HG02642 (cell line): ENCODE data around the gene SSX2IP.
"Not testable (repeated sequence)": the region's sequence is repeated elsewhere in the genome, so short reads cannot be mapped to it uniquely, and the experiment has no call there.

ENCODE experiments used
- ATAC-seq: cut with Tn5 transposase; IDR thresholded peaks from one replicate; pipeline ENCODE4 v1.9.1; 2021; ENCODE audit warnings: mild to moderate bottlenecking; ENCODE audit not compliant: unreplicated experiment, poor library complexity

The SSX2IP gene

DNA sequence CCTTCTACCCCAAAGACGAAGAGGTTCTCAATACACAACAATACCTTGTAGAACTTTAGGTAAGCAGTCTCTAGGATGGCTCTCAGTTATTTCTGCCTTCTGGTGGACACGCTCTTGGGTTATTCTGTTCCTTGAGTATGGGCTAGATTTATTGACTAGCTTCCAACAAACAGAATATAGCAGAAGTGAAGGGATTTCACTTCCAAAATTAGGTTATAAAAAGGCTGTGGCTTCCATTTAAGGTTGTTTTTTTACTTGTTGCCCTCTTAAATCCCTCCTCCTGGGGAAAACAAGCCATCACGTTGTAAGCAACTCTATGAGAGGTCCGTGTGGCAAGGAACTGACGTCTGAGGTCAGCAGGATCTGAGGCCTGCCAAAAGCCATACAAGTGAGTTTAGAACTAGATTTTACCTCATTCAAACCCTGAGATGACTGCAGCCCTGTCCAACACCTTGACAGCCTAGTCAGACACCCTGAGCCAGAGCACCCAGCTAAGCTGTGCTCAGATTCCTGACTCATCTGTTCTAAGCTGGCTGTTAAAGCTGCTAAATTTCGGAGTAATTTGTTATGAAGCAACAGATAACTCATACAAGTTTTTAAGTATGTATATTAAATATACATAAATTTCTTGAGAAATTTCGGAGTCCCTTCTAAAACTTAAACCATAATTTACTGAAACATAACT is 12.7 kb downstream of the SSX2IP start:
- no peak for ATAC-seq

DNA sequence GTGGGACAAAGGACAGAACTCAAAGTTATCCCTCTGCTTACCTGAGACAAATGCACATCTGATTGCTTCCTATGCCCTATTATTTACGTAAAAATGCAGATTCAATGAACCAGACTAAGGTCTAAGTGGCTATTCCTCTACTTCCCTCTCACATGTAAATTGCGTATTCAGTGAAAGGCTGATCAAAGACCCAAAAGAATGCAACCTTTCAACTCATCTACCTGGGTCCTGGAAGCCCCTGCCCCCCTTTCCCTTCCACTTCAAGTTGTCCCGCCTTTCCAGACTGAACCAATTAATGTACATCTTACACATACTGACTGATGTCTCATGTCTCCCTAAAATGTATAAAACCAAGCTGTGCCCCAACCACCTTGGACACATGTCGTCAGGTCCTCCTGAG is 14.6 kb downstream of the SSX2IP start:
- no peak for ATAC-seq

DNA sequence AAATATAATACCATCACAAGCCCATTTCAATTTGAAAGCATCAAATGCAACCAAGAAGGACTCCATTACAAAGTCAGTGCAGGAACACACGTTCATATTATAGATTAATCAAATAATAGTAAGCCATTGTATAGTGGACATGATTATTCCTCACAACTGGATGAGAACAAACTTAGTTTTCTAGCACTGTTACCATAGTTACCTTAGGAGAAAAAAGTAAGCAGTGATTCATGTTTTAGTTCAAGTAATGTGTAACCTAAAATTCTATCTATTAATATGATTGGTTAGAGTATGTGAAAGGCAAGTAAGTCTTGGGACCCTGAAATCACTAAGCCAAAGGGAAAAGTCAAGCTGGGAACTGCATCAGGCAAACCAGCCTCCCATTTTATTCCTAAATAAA is 15.2 kb downstream of the SSX2IP start:
- no peak for ATAC-seq

DNA sequence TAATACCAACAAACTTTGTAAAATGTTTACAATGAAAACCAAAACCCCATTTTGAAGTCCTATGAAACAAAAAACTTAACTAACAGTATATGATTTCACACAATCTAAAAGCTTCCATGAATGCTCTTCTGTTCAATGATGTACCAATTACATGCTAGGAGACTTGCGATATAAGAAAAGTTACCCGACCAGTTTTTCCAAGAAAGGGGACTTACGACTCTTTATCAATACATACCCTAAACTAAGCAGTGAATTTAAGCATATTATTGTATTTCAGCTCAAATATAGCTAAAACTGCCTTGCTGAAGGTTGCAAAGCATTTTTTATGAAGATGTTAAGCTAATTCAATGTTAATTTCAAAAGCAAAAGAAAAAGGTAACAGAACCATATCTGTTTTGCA is 15.6 kb downstream of the SSX2IP start:
- no peak for ATAC-seq

DNA sequence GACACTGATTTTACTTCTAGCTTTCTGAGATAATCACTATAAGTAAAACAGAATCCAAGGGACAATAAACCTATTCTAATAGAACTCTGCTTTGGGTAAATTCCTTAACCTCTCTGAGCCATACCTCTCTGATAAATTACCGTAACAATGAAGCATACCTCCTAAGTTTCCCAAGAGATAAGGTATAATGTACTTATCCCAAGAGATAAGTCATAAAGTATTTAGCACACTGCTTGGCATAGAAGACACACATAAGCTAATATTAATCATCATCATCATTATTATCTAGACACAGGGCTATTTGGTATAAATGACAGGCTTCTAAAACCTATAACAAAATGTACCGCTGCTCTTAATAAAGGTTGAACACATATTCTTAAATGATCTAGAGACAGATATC is 16.2 kb downstream of the SSX2IP start:
- ATAC-seq: no peak

DNA sequence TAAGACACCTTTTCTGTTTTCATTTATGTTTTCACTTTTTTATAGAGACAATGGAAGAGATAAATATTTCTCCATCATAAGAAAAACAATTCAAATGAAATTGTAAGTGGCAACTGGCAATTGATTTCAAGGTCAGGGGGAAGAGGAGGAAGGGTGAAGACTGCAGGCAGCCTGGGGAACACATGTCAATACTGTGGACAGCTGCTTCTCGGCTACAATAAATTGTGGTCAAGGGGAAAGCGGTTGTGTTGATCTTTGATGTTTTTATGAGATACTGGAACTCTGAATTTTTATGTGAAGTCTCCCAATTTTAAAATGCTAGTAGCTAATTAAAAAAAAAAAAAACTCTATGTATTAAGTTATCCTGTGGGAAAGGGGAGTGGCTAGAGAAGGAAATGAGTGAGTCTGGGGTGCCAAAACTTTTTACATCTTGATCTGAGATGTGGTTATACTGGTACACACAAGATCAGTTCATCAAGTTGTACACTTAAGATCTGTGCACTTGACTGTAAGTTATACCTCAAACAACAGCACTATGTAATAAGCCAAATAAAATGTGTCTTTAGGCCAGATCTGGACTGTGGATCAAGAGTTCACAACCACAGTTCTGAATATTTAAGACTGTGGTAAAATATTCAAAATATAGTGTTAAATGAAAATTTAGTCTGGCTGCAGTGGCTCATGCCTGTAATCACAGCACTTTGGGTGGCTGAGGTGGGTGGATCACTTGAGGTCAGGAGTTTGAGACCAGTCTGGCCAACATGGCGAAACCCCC is 18.0 kb downstream of the SSX2IP start:
- no peak for ATAC-seq

DNA sequence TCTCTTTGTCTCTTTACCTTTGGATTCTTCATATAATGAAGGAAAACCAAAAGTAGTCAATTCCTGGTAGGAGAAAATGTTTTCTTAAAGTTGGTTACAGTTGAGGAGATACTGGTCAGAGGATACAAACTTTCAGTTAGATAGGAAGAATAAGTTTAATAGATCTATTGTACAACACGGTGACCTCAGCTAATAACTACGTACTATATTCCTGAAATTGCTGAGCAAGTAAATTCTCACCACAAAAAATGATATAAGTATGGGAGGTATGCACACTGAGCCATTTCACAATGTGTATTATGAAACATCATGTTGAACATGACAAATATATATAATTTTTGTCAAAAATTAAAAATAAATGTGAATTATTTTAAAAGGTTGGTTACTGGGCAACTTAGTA is 20.4 kb downstream of the SSX2IP start:
- no peak for ATAC-seq

DNA sequence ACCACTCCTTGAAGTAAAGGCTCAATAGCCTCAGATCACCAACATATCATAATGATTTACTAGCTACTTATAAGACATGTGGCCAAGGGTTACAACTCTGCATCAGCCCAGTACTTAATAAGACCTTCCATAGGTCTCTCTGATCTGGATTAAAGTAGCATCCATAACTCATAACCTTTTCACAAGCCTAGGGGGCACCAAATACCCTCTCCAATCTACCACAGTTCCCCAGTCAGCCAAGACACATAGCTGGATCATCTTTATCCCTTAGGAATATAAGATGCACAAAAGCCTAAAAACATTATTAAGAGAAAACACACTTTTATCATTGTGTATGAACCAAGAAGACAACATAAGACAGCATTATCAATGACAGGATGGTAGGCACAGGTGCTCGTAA is 22.1 kb downstream of the SSX2IP start:
- ATAC-seq: no peak

DNA sequence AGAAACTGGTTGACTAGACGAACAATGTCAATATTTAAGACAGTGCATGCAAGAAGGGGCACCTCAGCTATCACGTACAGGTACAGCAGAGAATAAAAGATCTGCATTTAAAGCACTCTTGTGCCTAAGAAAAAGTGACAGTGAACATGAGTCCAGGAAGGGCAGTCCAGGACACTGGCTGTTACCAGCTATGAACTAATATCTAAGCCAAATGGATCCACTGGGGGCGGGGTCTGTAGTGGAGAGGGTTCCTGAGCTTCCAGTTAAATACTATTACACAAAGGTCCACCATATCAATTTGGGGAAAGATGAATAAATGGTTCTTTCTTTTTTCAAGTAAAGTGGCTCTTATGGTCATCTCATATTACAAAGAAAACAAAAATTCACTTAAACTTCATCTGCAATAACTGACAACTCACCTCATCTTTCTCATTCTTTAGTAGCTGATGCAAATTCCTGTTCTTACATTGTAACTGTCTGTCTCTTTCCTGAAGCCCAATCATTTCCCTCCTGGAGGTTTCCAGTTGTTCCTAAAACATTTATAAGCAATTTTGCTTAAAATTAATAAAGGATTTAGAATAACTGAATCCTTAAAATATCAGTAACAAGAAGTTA is 24.5 kb downstream of the SSX2IP start:
- ATAC-seq: no peak

DNA sequence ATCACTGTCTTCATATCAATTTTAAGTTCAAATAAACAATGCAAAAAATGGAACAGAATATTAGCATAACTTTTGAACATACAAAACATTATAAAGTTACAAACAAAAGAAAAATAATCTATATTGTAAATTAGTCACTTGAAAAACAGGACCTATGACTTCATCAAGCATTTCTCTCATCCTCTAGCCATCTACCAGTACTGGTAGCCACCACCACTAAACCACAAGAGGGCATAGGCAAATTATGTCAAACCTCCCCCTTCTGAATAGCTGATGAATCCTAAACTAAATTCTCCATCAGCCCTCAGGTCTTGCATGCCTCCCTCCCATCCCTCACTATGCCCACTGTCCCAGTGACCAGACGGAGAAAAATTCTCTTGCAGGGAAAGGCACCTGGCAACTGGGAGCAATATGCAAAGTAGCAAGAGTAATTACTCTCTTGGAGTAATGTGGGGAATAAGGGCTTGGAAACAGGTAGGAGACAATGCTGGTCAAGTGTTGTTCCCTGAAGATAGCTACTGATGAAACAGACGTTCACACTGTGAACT is 37.1 kb downstream of the SSX2IP start:
- no peak for ATAC-seq

DNA sequence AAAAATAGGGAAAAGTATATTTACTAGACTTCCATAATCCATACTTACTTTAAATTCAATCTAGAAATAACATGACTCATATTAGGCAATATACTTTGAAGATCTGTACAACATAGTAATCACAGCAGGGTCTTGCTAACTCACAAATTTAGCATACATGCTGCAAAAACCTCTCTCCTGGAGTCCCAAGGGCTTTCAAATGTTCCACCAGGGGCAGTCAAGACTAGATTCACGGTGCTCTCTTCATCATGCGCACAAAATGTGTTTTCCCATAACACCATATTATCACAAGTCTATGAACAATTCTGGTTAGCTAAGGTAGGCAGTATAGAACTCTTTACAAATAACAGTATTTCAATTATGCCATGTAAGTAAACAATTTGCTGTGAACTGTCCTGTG is 45.8 kb downstream of the SSX2IP start:
- no peak for ATAC-seq

DNA sequence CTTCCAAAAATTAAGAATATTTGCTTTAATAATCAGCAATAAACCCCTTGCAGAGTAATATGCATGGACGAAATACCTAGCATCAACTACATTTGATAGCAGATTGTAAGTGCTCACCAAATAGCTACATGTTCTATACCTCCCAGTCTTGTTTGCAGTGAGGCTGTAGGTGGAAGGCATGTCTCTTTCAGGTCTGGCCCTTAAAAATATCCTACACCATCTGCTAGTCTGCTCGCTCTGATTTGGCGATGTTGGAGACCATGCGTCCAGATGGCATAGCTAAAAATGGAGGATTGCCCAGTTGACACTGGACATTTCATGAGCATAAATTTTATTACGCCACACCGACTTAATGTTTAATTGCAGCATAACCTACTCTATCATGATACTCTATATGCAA is 47.1 kb downstream of the SSX2IP start:
- ATAC-seq: no peak

DNA sequence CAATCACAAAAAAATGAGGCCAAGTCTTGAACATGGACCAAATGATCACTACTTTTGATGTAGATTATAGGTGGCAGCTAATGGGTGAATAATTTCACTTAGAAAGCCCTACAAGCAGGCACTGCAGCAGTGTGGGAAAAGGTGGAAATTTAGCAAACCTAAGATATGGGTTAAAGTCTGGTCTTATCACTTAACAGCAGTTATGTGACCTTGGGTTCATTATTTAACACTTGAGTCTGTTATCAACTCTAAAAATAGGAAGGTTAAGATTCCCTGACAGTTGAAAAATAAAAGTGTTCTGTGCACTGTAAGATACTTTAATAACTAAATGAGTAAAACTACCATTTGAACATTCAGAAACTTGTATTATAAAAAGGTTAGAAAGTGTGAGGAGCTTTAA is 47.5 kb downstream of the SSX2IP start:
- ATAC-seq: no peak

DNA sequence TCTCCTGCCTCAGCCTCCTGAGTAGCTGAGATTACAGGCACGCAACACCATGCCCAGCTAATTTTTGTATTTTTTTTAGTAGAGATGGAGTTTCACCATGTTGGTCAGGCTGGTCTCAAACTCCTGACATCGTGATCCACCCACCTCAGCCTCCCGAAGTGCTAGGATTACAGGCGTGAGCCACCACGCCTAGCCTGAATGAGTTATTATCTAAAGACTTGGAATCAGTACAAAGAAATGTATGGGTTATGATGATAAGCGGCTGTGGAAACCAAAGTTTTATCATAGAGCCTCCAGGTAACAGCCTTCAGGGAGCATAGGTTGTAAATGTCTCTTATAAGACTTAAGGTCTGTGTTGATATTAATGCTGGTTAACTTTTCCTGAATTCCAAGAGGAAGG is 50.5 kb downstream of the SSX2IP start:
- not testable (repeated sequence) for ATAC-seq

DNA sequence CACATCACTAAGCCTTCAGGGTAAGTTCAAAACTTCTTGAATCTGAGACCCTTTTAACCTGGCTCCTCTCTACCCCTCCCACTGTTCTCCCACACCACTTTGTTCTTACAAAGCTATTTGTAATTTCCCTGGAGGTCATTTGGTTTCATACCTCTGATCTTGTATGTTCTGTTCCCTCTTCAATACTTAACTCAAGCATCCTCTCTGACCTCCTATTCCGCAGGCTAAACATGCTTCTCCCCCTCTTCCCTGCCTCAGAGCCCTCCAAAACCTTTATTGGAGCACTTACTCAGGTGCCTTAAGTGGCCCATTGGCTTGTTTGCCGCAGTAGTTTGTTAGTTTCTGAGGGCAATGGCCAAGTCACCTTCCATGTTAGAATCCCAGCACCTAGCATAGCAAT is 54.8 kb downstream of the SSX2IP start:
- no peak for ATAC-seq

DNA sequence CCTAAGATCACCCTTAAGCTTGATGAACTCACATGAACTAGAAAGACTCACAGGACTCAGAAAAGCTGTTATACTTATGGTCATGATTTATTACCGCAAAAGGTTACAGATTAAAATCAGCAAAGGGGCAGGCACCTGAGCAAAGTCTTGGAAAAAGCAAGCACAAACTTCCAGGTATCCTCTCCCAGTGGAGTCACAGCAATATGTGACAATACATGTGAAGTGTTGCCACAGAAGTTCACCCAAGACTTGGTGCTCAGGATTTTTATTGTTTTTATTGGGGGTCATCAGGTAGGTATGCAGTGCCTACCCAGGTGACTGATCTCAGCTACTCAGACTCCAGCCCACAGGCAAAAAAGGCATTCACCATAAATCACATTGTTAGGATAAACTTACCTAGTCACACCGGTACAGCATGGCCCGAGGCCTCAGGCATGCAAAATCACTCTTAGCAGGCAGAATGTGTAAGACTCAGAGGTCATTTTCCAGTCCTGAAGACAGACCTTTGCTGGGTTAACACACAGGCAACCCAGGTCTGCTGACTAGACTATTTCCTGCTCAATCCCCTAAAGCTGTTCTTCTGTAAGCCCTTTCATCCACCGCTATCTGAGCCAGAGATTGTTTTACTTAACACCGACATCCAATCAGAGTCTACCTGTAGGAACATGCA is 55.6 kb downstream of the SSX2IP start:
- no peak for ATAC-seq

DNA sequence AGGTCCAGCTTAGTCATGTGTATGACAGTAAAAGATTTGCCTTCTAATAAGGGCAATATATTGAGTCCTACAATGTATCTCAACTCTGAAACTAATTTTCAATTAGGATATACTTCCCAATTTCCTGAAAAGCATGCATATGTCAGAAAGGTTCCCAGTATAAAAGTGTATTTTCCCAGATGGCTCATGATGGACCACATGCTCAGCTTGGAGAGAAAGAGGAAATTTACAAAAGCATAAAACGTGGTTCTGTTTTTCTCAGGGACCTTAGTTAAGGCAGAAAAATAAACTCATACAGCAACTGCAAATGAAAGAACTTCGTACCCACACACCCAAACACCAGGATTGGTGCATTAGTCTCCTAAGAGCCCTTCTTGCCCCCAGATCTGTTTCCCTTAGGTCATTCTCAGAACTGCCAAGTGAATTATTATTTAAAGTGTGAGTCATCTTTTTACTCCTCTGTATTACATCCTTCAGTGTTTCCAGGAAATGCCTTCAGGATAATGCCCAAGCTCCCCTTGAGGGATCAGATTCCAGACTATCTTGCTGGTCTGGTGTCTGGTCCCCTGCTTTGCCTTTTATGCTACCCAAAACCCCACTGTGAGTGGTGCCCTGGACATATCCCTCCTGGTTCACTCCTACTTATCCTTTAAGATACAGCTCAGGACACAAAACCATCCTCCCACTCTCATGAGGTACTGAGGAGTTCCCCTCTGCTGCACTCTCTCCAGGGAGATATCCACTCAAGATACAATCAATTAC is 57.4 kb downstream of the SSX2IP start:
- ATAC-seq: no peak

DNA sequence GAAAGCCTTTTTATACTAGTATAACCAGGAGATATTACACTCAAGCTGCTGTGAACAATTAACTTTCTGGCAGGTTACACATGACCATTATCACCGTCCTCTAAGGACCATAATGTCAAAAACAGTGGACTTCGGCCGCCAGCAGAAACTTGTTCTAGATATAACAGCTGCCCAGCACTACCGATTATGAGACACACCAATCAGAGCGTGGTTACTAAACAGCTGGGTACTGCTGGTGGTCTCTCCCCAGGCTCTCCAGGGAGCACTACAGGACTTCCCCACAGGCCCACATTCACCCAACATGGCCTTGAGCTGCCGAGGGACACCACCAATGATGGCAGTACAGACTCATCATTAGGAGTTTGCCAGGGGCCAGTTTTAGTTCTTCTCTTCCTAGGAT is 58.1 kb downstream of the SSX2IP start:
- ATAC-seq: no peak

DNA sequence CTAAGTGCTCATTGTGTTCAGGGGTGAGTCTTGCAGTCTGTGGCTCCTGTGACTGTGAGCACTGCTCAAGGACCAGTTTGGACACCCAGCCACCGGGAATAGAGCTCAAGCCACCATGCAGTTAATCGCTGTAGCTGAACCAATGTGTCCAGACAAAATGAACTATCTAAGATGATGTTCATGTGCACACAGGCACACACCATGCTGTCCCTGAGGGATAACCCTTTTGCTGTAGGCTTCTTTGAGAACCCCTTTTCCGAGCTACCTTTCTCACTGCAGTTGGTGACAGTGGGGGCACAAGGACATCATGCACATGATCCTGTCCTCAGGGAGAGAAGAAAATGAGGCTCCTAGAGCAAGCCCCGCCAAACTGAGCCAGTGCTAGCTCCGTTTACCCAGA is 65.4 kb downstream of the SSX2IP start:
- ATAC-seq: no peak

DNA sequence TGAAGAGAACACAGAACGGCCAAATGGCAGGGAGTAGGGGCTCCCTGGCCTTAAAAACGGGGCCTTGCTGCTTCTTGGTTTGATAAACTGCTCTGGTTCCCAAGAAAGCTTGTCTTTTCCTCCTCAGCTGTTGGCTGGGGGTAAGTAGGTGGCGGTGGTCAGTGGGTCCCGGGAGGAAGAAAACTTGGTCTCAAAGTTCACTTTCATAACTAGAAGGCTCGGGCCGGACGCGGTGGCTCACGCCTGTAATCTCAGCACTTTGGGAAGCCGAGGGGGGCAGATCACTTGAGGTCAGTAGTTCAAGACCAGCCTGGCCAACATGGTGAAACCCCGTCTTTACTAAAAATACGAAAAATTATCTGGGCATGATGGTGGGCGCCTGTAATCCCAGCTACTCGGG is 68.7 kb downstream of the SSX2IP start:
- ATAC-seq: no peak
